Rectal smooth muscle tissue (tissue), 1 donor: ENCODE measurements around the gene ARG2.
"Not testable (repeated sequence)": the region's sequence is repeated elsewhere in the genome, so short reads cannot be mapped to it uniquely, and the experiment has no call there.

Experiments used
- H3K27ac ChIP-seq: one replicate; pipeline ENCODE4 v1.7.0; 2013; ENCODE audit warnings: low read depth, low read length, inconsistent platforms
- H3K27me3 ChIP-seq: one replicate; pipeline ENCODE4 v1.7.0; 2013; ENCODE audit warnings: low read length; ENCODE audit not compliant: control insufficient read depth, insufficient read depth
- H3K36me3 ChIP-seq: one replicate; pipeline ENCODE4 v1.7.0; 2013; ENCODE audit warnings: low read length; ENCODE audit not compliant: control insufficient read depth, insufficient read depth
- H3K4me1 ChIP-seq: one replicate; pipeline ENCODE4 v1.7.0; 2013; ENCODE audit warnings: low read length; ENCODE audit not compliant: control insufficient read depth, insufficient read depth
- H3K4me3 ChIP-seq: one replicate; pipeline ENCODE4 v1.7.0; 2013; ENCODE audit warnings: low read length
- H3K9ac ChIP-seq: one replicate; pipeline ENCODE4 v1.7.0; 2013; ENCODE audit warnings: low read length

Gene ARG2

GRCh38 chr14:67577909-67578749, 41.6 kb upstream of the ARG2 start:
- peaks cover 26% of the 10 kb centered on the region for H3K36me3 ChIP-seq

GRCh38 chr14:67579040-67579439, 40.7 kb upstream of the ARG2 start:
- no peak overlapping the region for H3K9ac ChIP-seq
- H3K36me3 ChIP-seq, result peaks cover 26% of the 10 kb centered on the region
- no peaks in the 10 kb centered on the region for H3K4me1 ChIP-seq
- no peak overlapping the region for H3K4me3 ChIP-seq
- H3K27ac ChIP-seq, result no peak overlapping the region
- H3K27me3 ChIP-seq, result no peaks in the 10 kb centered on the region

More at GRCh38 chr14:67577909-67578749, 41.6 kb upstream of the ARG2 start:
- Histone ChIP-seq H3K27me3 (no peaks in the 10 kb centered on the region), H3K4me1 (no peaks in the 10 kb centered on the region), H3K4me3 (no peak overlapping the region), H3K27ac (no peak overlapping the region), H3K9ac (no peak overlapping the region)

DNA sequence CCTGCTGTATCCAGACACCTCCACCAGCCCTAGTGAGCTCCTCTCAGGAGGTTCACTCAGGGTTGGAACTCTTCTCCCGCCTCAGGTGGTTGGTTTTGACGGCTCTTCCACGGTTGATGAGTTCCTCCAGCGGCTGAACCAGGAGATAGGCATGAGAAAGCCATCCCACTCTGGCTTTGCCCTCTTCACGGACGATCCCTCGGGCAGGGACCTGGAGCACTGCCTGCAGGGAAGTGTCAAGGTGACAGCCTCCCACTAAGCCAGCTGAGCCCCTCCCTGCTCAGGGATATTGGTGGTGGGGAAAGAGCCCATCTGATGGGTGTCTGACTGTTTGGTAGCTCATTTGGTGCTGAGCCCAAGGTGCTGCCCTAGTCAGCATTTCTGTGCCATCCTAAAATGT, 40.1 kb upstream of the ARG2 start:
- H3K9ac ChIP-seq, result no peak overlapping the region
- no peak overlapping the region for H3K27ac ChIP-seq
- no peaks in the 10 kb centered on the region for H3K27me3 ChIP-seq
- no peak overlapping the region for H3K4me3 ChIP-seq
- peaks cover 26% of the 10 kb centered on the region for H3K36me3 ChIP-seq
- no peaks in the 10 kb centered on the region for H3K4me1 ChIP-seq

GRCh38 chr14:67580336-67581171, 39.2 kb upstream of the ARG2 start:
- H3K27ac ChIP-seq, result no peak overlapping the region
- H3K36me3 ChIP-seq, result peaks cover 22% of the 10 kb centered on the region
- H3K27me3 ChIP-seq, result no peaks in the 10 kb centered on the region
- H3K4me3 ChIP-seq, result no peak overlapping the region
- H3K9ac ChIP-seq, result no peak overlapping the region
- H3K4me1 ChIP-seq, result no peaks in the 10 kb centered on the region

DNA sequence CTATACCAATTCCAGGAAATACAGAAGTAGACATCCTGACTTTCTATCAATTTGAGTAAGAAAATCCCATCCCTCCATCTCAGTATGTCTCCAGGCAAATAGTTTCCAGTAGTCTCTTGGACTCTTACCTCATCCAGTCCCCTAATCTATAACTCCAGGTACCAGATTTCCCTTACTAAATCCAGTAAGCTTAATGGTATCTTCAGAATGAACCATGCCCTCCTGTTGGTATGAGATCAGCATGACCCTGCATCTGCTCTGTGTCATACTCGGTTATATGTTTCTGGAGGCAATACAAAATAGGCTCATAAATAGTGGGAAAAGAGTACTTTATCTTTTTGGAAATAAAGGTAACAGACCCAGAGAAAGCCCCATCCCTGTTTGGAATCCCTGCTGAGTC, 38.1 kb upstream of the ARG2 start:
- H3K4me3 ChIP-seq, result no peak overlapping the region
- no peak overlapping the region for H3K27ac ChIP-seq
- peaks cover 19% of the 10 kb centered on the region for H3K36me3 ChIP-seq
- no peaks in the 10 kb centered on the region for H3K4me1 ChIP-seq
- H3K27me3 ChIP-seq, result no peaks in the 10 kb centered on the region
- no peak overlapping the region for H3K9ac ChIP-seq

DNA sequence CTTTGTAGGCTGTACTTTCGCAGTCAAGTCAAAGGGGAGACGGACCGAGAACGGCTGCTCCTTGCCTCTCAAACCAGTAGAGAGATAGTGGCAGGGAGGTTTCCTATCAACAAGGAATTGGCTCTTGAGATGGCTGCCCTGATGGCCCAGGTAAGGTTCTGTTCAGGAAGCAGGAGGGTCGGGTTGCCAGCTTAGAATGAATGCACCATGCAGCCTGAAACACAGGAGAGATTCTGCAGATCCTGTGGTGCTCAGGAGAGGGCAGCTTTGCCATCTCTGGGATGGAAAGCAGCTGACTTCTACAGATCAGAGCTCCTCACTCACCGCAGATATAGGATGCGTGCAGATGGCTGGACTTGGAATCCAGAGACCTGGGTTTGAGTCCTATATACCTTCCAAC, 37.7 kb upstream of the ARG2 start:
- H3K9ac ChIP-seq, result no peak overlapping the region
- no peaks in the 10 kb centered on the region for H3K4me1 ChIP-seq
- H3K27me3 ChIP-seq, result no peaks in the 10 kb centered on the region
- no peak overlapping the region for H3K4me3 ChIP-seq
- H3K27ac ChIP-seq, result no peak overlapping the region
- H3K36me3 ChIP-seq, result peaks cover 19% of the 10 kb centered on the region

DNA sequence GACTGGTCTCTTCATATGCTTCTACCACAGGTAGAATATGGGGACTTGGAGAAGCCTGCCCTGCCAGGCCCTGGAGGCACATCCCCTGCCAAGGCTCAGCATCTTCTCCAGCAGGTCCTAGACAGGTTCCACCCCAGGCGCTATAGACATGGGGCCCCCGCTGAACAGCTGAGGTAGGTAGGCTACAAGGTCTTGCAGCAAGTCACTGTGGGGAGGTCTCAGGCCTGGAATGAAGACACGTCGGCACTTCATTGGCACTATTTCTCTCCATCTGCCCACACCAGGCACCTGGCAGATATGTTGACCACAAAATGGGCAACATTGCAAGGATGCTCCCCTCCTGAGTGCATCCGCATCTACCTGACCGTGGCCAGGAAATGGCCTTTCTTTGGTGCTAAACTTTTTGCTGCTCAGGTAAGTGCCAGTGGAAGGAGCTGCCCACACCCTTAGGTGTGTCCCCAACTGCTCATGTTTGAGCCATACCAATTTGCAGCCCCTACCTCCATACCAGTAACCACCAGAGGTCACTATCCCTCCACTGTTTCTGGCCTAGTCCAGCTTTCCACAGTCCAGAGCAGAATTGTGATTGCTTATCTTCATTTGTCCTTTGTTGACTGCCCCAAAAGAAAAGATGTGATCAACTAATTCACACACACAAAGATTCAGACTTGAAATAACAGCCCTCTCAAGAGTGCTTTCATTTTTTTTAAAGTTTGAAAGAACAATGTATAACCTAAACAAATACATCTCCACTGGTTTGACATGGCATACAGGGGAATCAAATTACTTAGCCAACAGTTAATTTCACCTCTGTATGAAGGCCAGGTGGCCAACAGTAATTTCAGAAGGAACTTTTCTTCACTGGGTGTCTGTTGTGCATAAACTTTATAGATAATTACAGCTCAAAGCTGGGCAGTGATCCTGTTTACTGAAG, 35.7 kb upstream of the ARG2 start:
- H3K36me3 ChIP-seq, result peaks cover 14% of the 10 kb centered on the region
- no peak overlapping the region for H3K9ac ChIP-seq
- H3K27me3 ChIP-seq, result no peaks in the 10 kb centered on the region
- H3K4me3 ChIP-seq, result no peak overlapping the region
- no peaks in the 10 kb centered on the region for H3K4me1 ChIP-seq
- H3K27ac ChIP-seq, result no peak overlapping the region

GRCh38 chr14:67584978-67585377, 34.7 kb upstream of the ARG2 start:
- Histone ChIP-seq H3K27me3 (no peaks in the 10 kb centered on the region), H3K4me3 (no peak overlapping the region), H3K9ac (no peak overlapping the region), H3K36me3 (peaks cover 15% of the 10 kb centered on the region), H3K4me1 (no peaks in the 10 kb centered on the region), H3K27ac (no peak overlapping the region)

GRCh38 chr14:67586369-67586768, 33.4 kb upstream of the ARG2 start:
- Histone ChIP-seq H3K9ac (no peak overlapping the region), H3K27ac (no peak overlapping the region), H3K4me1 (no peaks in the 10 kb centered on the region), H3K4me3 (no peak overlapping the region), H3K27me3 (no peaks in the 10 kb centered on the region), H3K36me3 (peaks cover 14% of the 10 kb centered on the region)

DNA sequence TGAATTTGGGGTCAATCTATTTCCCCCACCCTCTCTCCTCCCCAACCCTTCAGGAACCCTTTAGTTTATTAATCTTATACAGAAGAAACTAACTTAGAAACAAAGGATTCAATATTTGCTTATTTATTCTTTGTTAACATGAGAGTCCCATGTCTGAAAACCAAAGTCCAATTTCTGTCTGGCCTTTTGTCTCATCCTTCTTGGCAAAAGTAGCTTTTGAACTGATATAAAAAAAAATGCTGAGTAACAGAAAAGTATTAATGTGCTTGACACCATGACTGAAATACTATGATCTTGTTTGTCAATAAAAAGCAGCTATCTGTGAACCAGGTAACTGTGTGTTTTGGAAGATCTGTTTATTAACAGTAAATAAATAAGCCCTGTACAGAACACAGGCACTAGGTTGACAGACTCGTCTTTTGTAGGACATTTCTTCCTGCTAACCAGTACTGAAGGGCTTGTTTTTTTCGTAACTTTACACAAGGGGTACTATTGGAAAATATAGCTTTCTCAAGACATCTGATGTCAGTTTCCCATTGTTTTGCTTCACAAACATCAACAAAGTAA, 30.4 kb upstream of the ARG2 start:
- H3K27me3 ChIP-seq, result no peaks in the 10 kb centered on the region
- H3K27ac ChIP-seq, result no peak overlapping the region
- peaks cover 17% of the 10 kb centered on the region for H3K36me3 ChIP-seq
- no peak overlapping the region for H3K9ac ChIP-seq
- no peaks in the 10 kb centered on the region for H3K4me1 ChIP-seq
- H3K4me3 ChIP-seq, result no peak overlapping the region

DNA sequence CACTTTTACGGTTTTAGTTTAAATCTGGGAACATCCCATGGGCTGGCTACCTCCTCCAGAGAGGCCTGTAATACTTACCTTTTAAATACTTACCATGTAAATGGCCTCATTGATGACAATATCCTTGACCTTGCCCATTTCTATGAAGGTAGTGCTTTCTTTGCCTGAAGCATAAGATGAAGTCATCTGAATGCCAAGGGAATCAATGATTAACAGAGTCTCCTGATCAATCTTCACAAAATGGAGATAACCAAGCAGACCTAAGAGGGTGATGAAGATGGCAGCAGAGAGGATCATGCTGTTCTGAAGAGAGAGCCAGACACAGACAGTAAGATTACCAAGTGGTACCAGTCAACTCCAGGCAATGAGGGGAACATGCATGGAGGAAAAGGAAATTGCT, 26.1 kb upstream of the ARG2 start:
- H3K4me3 ChIP-seq, H3K4me1 ChIP-seq, H3K27me3 ChIP-seq, H3K27ac ChIP-seq, H3K9ac ChIP-seq: not testable (repeated sequence)
- H3K36me3 ChIP-seq, result peaks cover 17% of the 10 kb centered on the region

DNA sequence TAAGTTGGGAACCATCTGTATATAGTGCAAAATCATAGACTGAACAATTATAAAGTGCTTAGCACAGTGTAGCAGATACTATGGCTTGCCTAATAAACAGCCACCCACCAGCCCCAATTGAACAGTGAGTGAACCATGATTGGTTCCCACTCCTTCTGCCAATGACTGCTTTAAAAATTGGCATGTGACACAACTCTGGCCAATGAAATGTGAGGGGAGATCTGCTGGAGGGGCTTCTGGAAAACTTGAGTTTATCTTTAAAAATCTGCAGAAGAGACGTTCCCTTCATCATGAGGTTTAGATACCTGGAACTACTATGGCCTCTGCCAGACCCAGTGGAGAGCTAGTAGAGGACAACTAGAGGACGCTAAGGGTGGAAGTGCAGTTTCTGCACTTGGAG, 24.3 kb upstream of the ARG2 start:
- Histone ChIP-seq H3K4me3 (no peak overlapping the region), H3K27me3 (no peaks in the 10 kb centered on the region), H3K4me1 (no peaks in the 10 kb centered on the region), H3K36me3 (peaks cover 10% of the 10 kb centered on the region), H3K27ac (no peak overlapping the region), H3K9ac (no peak overlapping the region)
